Testis (tissue), 2 donors: ENCODE data around the gene LPIN1.

ENCODE experiments used
- POLR2A ChIP-seq: fragments of 450-650 bp; IDR thresholded peaks from one replicate; pipeline ENCODE4 v1.6.1; 2017; ENCODE audit warnings: antibody characterized with exemption, mild to moderate bottlenecking, moderate library complexity
- TF ChIP-seq, protein P1 (sequence below), 3 experiments: fragments of 450-650 bp in 2 of 3; fragments of 200-600 bp in 1 of 3; sonication (generic) in 1 of 3; IDR thresholded peaks; one replicate each; pipeline ENCODE4 v1.5.1; 2016 to 2019; ENCODE audit warnings: antibody characterized with exemption in 3 of 3, mild to moderate bottlenecking in 2 of 3, moderate library complexity in 1 of 3

DNA sequence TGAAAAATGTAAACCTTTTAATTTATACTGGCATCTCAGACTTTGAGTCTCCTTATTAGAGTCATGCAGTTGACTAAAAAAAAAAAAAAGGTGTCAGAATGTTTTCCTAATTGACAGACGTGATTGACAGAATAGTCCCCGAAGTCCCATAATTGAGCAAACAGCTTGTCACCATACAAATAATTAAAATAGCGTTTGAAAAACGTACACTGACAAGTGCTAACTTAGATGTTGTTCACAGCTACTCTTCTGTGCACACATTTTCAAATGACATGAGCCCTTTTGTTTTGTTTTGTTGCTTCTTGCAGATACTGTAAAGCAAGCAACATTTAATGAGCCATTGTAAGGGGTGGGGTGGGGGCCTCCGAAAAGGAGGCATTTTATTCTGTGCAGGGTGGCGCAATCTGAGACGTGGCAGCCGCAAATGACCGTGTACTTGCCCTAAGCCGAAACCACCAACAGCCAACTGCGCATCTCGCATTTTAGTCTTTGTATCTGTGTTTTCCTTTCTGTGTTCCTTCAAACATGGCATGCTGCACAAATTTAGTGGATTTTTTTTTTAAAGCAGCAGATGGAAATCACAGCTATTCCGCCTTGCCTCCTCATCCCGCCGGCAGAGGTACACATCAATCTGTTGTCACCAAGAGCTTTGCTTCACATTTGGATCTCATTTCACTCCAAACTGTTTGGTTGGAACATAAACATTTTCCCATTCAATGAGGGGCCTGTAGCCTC lies 52.4 kb downstream of the LPIN1 start:
- TF ChIP-seq, protein P1, sequence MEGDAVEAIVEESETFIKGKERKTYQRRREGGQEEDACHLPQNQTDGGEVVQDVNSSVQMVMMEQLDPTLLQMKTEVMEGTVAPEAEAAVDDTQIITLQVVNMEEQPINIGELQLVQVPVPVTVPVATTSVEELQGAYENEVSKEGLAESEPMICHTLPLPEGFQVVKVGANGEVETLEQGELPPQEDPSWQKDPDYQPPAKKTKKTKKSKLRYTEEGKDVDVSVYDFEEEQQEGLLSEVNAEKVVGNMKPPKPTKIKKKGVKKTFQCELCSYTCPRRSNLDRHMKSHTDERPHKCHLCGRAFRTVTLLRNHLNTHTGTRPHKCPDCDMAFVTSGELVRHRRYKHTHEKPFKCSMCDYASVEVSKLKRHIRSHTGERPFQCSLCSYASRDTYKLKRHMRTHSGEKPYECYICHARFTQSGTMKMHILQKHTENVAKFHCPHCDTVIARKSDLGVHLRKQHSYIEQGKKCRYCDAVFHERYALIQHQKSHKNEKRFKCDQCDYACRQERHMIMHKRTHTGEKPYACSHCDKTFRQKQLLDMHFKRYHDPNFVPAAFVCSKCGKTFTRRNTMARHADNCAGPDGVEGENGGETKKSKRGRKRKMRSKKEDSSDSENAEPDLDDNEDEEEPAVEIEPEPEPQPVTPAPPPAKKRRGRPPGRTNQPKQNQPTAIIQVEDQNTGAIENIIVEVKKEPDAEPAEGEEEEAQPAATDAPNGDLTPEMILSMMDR (IDR thresholded peaks at IDR 0.05) = no peak
- TF ChIP-seq POLR2A = no peak
